Ascending aorta (tissue), 2 donors: ENCODE results near the gene HSPE1. TPM values are rescaled to one million over a fixed set of nuclear protein-coding genes. Genes with fewer than 3 reads are reported as not detected.

ENCODE experiments used
- DNase-seq, 2 donors: peaks; one replicate each; pipeline ENCODE4 v3.0.0-alpha.2; 2019; ENCODE audit warnings: low spot score in 2 of 2
- H3K27ac ChIP-seq, 2 donors: fragments of 200-600 bp; sonication (generic); one replicate each; pipeline ENCODE4 v1.5.1; 2016 to 2017; ENCODE audit warnings: mild to moderate bottlenecking in 1 of 2
- H3K27me3 ChIP-seq: fragments of 200-600 bp; sonication (generic); one replicate; pipeline ENCODE4 v1.5.1; 2017
- H3K36me3 ChIP-seq, 2 donors: fragments of 200-600 bp; sonication (generic); one replicate each; pipeline ENCODE4 v1.5.1; 2016
- H3K4me1 ChIP-seq, 2 donors: fragments of 200-600 bp; sonication (generic); one replicate each; pipeline ENCODE4 v1.5.1; 2016 to 2017; ENCODE audit warnings: mild to moderate bottlenecking in 1 of 2
- H3K4me3 ChIP-seq, 2 donors: fragments of 200-600 bp; sonication (generic); one replicate each; pipeline ENCODE4 v1.5.1; 2016 to 2017; ENCODE audit warnings: mild to moderate bottlenecking in 1 of 2
- H3K9me3 ChIP-seq, 2 donors: fragments of 200-600 bp; sonication (generic); one replicate each; pipeline ENCODE4 v1.5.1; 2016
- CTCF ChIP-seq, 3 experiments: fragments of 200-600 bp in 2 of 3; fragments of 450-650 bp in 1 of 3; sonication (generic) in 2 of 3; IDR thresholded peaks; one replicate each; pipeline ENCODE4 v1.5.1; 2016 to 2019; ENCODE audit warnings: antibody characterized with exemption in 3 of 3, mild to moderate bottlenecking in 1 of 3, moderate library complexity in 1 of 3
- intact Hi-C: fragments of 100-400 bp; cut with DNase I; formaldehyde crosslinking; loops from one replicate; pipeline ENCODE4 v1.15.1; 2023
- total RNA-seq: library from RNA; depleted of rRNA; stranded (reverse); fragments of >200 nt; gene quantifications from one replicate; pipeline ENCODE4 v1.1.0, GENCODE V29; 2016

Gene HSPE1
- total RNA-seq, 1 donor from 2014 or later = 72.7 TPM

- H3K4me3 ChIP-seq = peak overlapping the region; percentile 60 to 83
- no peak for TF ChIP-seq CTCF (IDR thresholded peaks at IDR 0.05)
- no peaks in the 10 kb centered on the region for H3K36me3 ChIP-seq
- DNase-seq = peak in 1 of 2 donors; percentile 92
- peak overlapping the region; percentile 96 to 99 for H3K27ac ChIP-seq
- no peaks in the 10 kb centered on the region for H3K27me3 ChIP-seq
- H3K9me3 ChIP-seq = no peaks in the 10 kb centered on the region
- H3K4me1 ChIP-seq = peaks cover 9 to 19% of the 10 kb centered on the region in 2 donors
- intact Hi-C loops = loop anchor here (1.0 to 10.0 kb wide), 7 partner anchors 19 to 817 kb away; partner anchors contain the start of genes CCDC150, HSPE1, MARS2 and MOB4
These were observed 46.2 kb upstream of the HSPE1 start for GRCh38 chr2:197453914-197454398.

DNA sequence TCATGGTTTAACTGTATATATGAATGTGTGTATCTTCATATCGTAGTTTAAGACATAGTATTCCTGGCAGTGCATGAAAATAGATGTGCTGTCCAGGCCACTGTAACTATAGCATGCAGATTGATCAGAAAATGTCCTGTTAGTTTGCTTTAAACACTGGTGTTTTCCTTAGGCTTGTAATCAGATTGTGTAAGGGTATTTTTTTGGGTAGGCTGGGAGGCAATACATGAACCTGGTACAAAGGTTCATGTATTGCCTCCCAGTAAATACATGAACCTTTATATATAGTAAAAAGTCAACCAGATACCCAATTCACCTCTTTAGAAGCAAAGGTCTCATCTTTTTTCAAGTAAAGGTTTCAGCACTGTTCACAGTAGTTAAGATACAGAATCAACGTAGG lies 45.3 kb upstream of the HSPE1 start:
- intact Hi-C loops = loop anchor here (5.0 to 10.0 kb wide), 3 partner anchors 220 to 818 kb away; partner anchors contain the start of genes CCDC150 and RFTN2
- DNase-seq = no peak
- Histone ChIP-seq H3K9me3 (no peaks in the 10 kb centered on the region), H3K36me3 (peaks cover 1 to 3% of the 10 kb centered on the region in 2 donors), H3K4me1 (peaks cover 9 to 19% of the 10 kb centered on the region in 2 donors), H3K4me3 (peak overlapping the region; percentile 60 to 83), H3K27ac (peak overlapping the region in 1 of 2 donors; percentile 99), H3K27me3 (no peaks in the 10 kb centered on the region)
- TF ChIP-seq CTCF (IDR thresholded peaks at IDR 0.05) = no peak

- no peak for DNase-seq
- Histone ChIP-seq H3K27ac (no peak overlapping the region), H3K4me3 (no peak overlapping the region), H3K4me1 (peaks cover 9 to 19% of the 10 kb centered on the region in 2 donors), H3K36me3 (peaks cover 6 to 8% of the 10 kb centered on the region in 2 donors), H3K27me3 (no peaks in the 10 kb centered on the region), H3K9me3 (no peaks in the 10 kb centered on the region)
- intact Hi-C loops = loop anchor here (10.0 kb wide), 1 partner anchor 219 kb away; the partner anchor contains the start of gene RFTN2
- no peak for TF ChIP-seq CTCF (IDR thresholded peaks at IDR 0.05)
These were observed 44.8 kb upstream of the HSPE1 start for GRCh38 chr2:197455428-197455827.

DNA sequence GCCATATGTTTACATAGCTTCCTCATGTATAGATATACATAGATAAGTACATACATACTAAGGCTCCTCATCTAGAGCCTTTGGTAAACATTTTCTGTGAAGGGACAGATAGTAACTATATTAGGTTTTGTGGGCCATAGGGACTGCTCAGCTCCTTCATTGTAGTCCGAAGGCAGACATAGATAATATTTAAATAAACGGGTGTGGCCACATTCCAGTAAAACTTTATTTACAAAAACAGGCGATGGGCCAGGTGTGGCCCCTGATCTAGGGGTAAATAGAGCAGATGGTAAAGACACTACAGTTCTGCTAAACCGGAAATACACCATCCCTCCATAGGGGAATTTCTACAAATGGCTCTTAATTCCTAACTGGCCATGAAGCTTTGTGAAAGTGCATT lies 39.5 kb upstream of the HSPE1 start:
- no peak overlapping the region for H3K4me3 ChIP-seq
- intact Hi-C loops = no loop called here
- no peak overlapping the region for H3K27ac ChIP-seq
- H3K4me1 ChIP-seq = peaks cover 0 to under 1% of the 10 kb centered on the region in 2 donors
- no peak for DNase-seq
- no peak for TF ChIP-seq CTCF (IDR thresholded peaks at IDR 0.05)
- no peaks in the 10 kb centered on the region for H3K27me3 ChIP-seq
- H3K9me3 ChIP-seq = no peaks in the 10 kb centered on the region
- peaks cover 44 to 47% of the 10 kb centered on the region in 2 donors for H3K36me3 ChIP-seq

DNA sequence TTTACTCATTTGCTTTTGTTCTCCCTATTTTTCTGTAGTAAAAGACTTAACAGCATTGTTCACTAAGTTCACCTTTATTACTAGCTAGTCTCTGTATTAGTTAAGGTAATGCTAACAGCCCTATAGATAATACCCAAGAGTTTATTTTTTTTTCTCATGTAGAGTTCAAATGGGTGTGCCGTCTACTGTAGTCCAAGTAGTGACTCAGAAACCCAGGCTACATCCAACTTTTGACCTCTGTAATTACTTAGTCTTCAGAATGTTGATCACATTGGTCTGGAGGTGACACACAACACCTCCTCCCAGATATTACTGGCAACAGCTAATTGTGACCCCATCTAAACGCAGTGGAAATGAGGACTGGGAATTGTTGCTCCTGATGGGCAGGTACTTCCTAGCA lies 39.1 kb upstream of the HSPE1 start:
- DNase-seq = no peak
- Histone ChIP-seq H3K9me3 (no peaks in the 10 kb centered on the region), H3K4me1 (no peaks in the 10 kb centered on the region), H3K36me3 (peaks cover 48 to 51% of the 10 kb centered on the region in 2 donors), H3K27me3 (no peaks in the 10 kb centered on the region), H3K4me3 (no peak overlapping the region), H3K27ac (no peak overlapping the region)
- intact Hi-C loops = no loop called here
- TF ChIP-seq CTCF (IDR thresholded peaks at IDR 0.05) = no peak
